ENCODE measurements around the gene ZNF789.

ZNF789 gene

DNA sequence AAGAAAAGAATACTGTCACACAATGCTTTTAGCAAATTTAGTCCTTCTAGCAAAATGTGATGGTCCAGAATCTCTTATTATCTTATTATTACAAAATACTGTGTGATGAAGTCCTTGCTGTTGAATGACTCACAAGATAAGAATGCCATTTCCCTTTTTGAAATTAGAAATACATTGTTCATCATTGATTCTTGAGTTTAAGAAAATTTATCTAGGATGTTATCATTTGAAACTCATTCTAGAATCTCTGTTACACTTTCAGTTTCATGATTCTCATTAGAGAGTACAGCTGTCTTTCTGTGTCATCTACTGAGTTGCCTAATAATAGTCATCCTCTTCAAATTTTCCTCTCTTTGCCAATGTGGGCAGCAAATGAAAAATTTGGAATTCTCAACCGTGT is 41.4 kb downstream of the ZNF789 start:
- DNase-seq, result no peak

DNA sequence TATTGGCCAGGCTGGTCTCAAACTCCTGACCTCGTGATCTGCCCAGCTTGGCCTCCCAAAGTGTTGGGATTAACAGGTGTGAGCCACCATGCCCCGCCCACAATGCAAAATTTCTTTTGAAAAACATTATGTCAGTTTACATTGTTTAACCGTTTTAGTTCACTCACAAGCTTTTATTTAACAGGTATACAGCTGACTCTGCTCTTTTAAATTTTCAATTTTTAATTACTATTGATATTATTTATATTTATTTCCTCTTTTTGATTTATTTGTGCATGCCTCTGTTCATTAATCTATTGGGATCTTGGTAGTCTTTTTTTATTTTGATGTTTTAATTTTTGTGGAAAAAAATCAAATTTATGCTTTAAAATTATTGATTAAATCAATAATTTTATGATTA is 48.7 kb downstream of the ZNF789 start:
- DNase-seq, result no peak

DNA sequence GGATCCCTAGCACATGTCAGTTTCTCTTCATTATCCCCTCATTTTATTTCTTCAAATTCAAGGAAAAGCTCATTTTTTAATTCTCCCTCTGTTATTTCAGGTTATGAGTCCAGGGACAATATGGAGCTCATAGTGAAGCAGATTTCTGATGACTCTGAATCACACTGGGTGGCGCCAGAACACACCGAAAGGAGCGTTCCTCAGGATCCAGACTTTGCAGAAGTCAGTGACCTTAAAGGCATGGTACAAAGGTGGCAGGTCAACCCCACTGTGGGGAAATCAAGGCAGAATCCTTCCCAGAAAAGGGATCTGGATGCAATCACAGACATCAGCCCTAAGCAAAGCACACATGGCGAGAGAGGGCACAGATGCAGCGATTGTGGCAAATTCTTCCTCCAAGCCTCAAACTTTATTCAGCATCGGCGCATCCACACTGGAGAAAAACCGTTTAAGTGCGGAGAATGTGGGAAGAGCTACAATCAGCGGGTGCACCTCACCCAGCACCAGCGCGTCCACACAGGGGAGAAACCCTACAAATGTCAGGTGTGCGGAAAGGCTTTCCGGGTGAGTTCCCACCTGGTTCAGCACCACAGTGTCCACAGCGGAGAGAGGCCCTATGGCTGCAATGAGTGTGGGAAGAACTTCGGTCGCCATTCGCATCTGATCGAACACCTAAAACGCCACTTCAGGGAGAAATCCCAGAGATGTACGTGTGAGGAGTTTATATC is 53.2 kb downstream of the ZNF789 start:
- no peak for DNase-seq

DNA sequence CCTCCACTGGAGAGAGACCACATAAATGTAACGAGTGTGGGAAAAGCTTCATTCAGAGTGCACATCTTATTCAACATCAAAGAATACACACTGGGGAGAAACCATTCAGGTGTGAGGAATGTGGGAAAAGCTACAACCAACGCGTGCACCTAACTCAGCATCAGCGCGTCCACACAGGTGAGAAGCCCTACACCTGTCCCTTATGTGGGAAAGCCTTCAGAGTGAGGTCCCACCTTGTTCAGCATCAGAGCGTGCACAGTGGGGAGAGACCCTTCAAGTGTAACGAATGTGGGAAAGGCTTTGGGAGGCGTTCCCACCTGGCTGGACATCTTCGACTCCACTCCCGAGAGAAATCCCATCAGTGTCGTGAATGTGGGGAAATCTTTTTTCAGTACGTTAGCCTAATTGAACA is 58.7 kb downstream of the ZNF789 start:
- peak in 1 of 2 experiments; percentile 23 for DNase-seq

DNA sequence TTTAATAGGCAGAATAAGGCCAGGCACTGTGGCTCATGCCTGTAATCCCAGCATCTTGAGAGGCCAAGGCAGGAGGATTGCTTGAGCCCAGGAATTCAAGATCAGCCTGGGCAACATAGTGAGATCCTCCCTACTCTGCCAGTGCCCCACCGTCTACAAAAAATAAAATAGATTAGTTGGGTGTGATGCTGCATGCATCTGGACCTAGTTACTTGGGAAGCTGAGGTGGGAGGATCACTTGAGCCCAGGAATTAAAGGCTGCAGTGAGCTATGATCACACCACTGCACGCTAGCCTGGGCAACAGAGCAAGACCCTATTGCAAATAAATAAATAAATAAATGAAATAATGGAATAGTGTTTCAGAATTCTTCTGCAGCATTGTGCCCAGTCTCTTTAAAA is 63.0 kb downstream of the ZNF789 start:
- DNase-seq, result no peak
